Peyer's patch (tissue), 4 donors: ENCODE measurements around the gene MT1A.
"Not testable (repeated sequence)": the region's sequence is repeated elsewhere in the genome, so short reads cannot be mapped to it uniquely, and the experiment has no call there.

Experiments
- CTCF ChIP-seq, 6 experiments: fragments of 450-650 bp in 4 of 6; fragments of 200-600 bp in 2 of 6; sonication (generic) in 1 of 6; IDR thresholded peaks; one replicate each; pipeline ENCODE4 v1.5.1; 2017 to 2019; ENCODE audit warnings: antibody characterized with exemption in 6 of 6, mild to moderate bottlenecking in 3 of 6, moderate library complexity in 1 of 6
- POLR2A ChIP-seq, 2 donors: fragments of 450-650 bp; IDR thresholded peaks; one replicate each; pipeline ENCODE4 v1.5.1; 2017; ENCODE audit warnings: antibody characterized with exemption in 2 of 2, mild to moderate bottlenecking in 2 of 2, moderate library complexity in 2 of 2

- not testable (repeated sequence) for TF ChIP-seq POLR2A, CTCF (IDR thresholded peaks at IDR 0.05)
Observed at GRCh38 chr16:56674570-56674969, 36.1 kb downstream of the MT1A start.
